Measurements from ENCODE around the gene GOLGA6L2.
"Not testable (repeated sequence)": the region's sequence is repeated elsewhere in the genome, so short reads cannot be mapped to it uniquely, and the experiment has no call there.

The GOLGA6L2 gene

GRCh38 chr15:23440596-23440995, 6.4 kb downstream of the GOLGA6L2 start:
- Mint-ChIP-seq H3K4me1 (ENCODE audit: low read depth) (no peaks in the 10 kb centered on the region), H3K27ac (no peak overlapping the region), H3K9me3 (no peaks in the 10 kb centered on the region), H3K4me3 (no peak overlapping the region), H3K27me3 (ENCODE audit: low read depth) (no peaks in the 10 kb centered on the region), H3K36me3 (ENCODE audit: low read depth) (no peaks in the 10 kb centered on the region)

GRCh38 chr15:23439513-23439912, 7.5 kb downstream of the GOLGA6L2 start:
- H3K4me3 Mint-ChIP-seq: no peak overlapping the region
- H3K27ac Mint-ChIP-seq: no peak overlapping the region
- no peaks in the 10 kb centered on the region for H3K36me3 Mint-ChIP-seq (ENCODE audit: low read depth)
- no peaks in the 10 kb centered on the region for H3K27me3 Mint-ChIP-seq (ENCODE audit: low read depth)
- no peaks in the 10 kb centered on the region for H3K4me1 Mint-ChIP-seq (ENCODE audit: low read depth)
- H3K9me3 Mint-ChIP-seq: no peaks in the 10 kb centered on the region

- no peaks in the 10 kb centered on the region for H3K27me3 Mint-ChIP-seq (ENCODE audit: low read depth)
- no peaks in the 10 kb centered on the region for H3K36me3 Mint-ChIP-seq (ENCODE audit: low read depth)
- no peak overlapping the region for H3K4me3 Mint-ChIP-seq
- no peak overlapping the region for H3K27ac Mint-ChIP-seq
- H3K9me3 Mint-ChIP-seq: no peaks in the 10 kb centered on the region
- H3K4me1 Mint-ChIP-seq (ENCODE audit: low read depth): no peaks in the 10 kb centered on the region
Observed at GRCh38 chr15:23438816-23439466, 8.1 kb downstream of the GOLGA6L2 start.

- no peak overlapping the region for H3K4me3 Mint-ChIP-seq
- H3K27me3 Mint-ChIP-seq (ENCODE audit: low read depth): no peaks in the 10 kb centered on the region
- H3K36me3 Mint-ChIP-seq (ENCODE audit: low read depth): no peaks in the 10 kb centered on the region
- H3K27ac Mint-ChIP-seq: no peak overlapping the region
- no peaks in the 10 kb centered on the region for H3K4me1 Mint-ChIP-seq (ENCODE audit: low read depth)
- no peaks in the 10 kb centered on the region for H3K9me3 Mint-ChIP-seq
Observed at GRCh38 chr15:23437673-23438072, 9.4 kb downstream of the GOLGA6L2 start.

- Mint-ChIP-seq H3K4me3 (no peak overlapping the region), H3K27me3 (ENCODE audit: low read depth) (no peaks in the 10 kb centered on the region), H3K4me1 (ENCODE audit: low read depth) (no peaks in the 10 kb centered on the region), H3K36me3 (ENCODE audit: low read depth) (no peaks in the 10 kb centered on the region), H3K27ac (no peak overlapping the region), H3K9me3 (no peaks in the 10 kb centered on the region)
Observed at GRCh38 chr15:23437146-23437545, 9.9 kb downstream of the GOLGA6L2 start.

GRCh38 chr15:23436421-23436820, 10.6 kb downstream of the GOLGA6L2 start:
- no peak overlapping the region for H3K4me3 Mint-ChIP-seq
- no peaks in the 10 kb centered on the region for H3K9me3 Mint-ChIP-seq
- no peaks in the 10 kb centered on the region for H3K36me3 Mint-ChIP-seq (ENCODE audit: low read depth)
- H3K27me3 Mint-ChIP-seq (ENCODE audit: low read depth): no peaks in the 10 kb centered on the region
- no peaks in the 10 kb centered on the region for H3K4me1 Mint-ChIP-seq (ENCODE audit: low read depth)
- no peak overlapping the region for H3K27ac Mint-ChIP-seq

- not testable (repeated sequence) for H3K36me3 Mint-ChIP-seq (ENCODE audit: low read depth); H3K27ac Mint-ChIP-seq; H3K4me1 Mint-ChIP-seq (ENCODE audit: low read depth); H3K4me3 Mint-ChIP-seq; H3K9me3 Mint-ChIP-seq; H3K27me3 Mint-ChIP-seq (ENCODE audit: low read depth)
Observed at GRCh38 chr15:23434699-23435098, 12.3 kb downstream of the GOLGA6L2 start.

- H3K27me3 Mint-ChIP-seq (ENCODE audit: low read depth); H3K4me3 Mint-ChIP-seq; H3K9me3 Mint-ChIP-seq; H3K27ac Mint-ChIP-seq; H3K4me1 Mint-ChIP-seq (ENCODE audit: low read depth); H3K36me3 Mint-ChIP-seq (ENCODE audit: low read depth): not testable (repeated sequence)
Observed at GRCh38 chr15:23425327-23425726, 21.7 kb downstream of the GOLGA6L2 start.

GRCh38 chr15:23424111-23424904, 22.7 kb downstream of the GOLGA6L2 start:
- Mint-ChIP-seq H3K4me1 (ENCODE audit: low read depth) (no peaks in the 10 kb centered on the region), H3K4me3 (no peak overlapping the region), H3K27ac (no peak overlapping the region)

GRCh38 chr15:23422946-23423708, 23.9 kb downstream of the GOLGA6L2 start:
- Mint-ChIP-seq H3K27me3 (ENCODE audit: low read depth) (no peaks in the 10 kb centered on the region), H3K36me3 (ENCODE audit: low read depth) (no peaks in the 10 kb centered on the region), H3K4me3 (no peak overlapping the region), H3K9me3 (no peaks in the 10 kb centered on the region), H3K4me1 (ENCODE audit: low read depth) (no peaks in the 10 kb centered on the region), H3K27ac (no peak overlapping the region)

More at GRCh38 chr15:23424111-23424904, 22.7 kb downstream of the GOLGA6L2 start:
- Mint-ChIP-seq H3K9me3 (no peaks in the 10 kb centered on the region), H3K27me3 (ENCODE audit: low read depth) (no peaks in the 10 kb centered on the region), H3K36me3 (ENCODE audit: low read depth) (no peaks in the 10 kb centered on the region)

- H3K9me3 Mint-ChIP-seq: no peaks in the 10 kb centered on the region
- no peak overlapping the region for H3K27ac Mint-ChIP-seq
- H3K4me3 Mint-ChIP-seq: no peak overlapping the region
- no peaks in the 10 kb centered on the region for H3K36me3 Mint-ChIP-seq (ENCODE audit: low read depth)
- no peaks in the 10 kb centered on the region for H3K4me1 Mint-ChIP-seq (ENCODE audit: low read depth)
- no peaks in the 10 kb centered on the region for H3K27me3 Mint-ChIP-seq (ENCODE audit: low read depth)
Observed at GRCh38 chr15:23422099-23422945, 24.7 kb downstream of the GOLGA6L2 start.

- no peaks in the 10 kb centered on the region for H3K27me3 Mint-ChIP-seq (ENCODE audit: low read depth)
- H3K4me1 Mint-ChIP-seq (ENCODE audit: low read depth): no peaks in the 10 kb centered on the region
- H3K9me3 Mint-ChIP-seq: no peaks in the 10 kb centered on the region
- no peaks in the 10 kb centered on the region for H3K36me3 Mint-ChIP-seq (ENCODE audit: low read depth)
- no peak overlapping the region for H3K27ac Mint-ChIP-seq
- no peak overlapping the region for H3K4me3 Mint-ChIP-seq
Observed at GRCh38 chr15:23420806-23421575, 26.1 kb downstream of the GOLGA6L2 start.

- Mint-ChIP-seq H3K4me1 (ENCODE audit: low read depth) (no peaks in the 10 kb centered on the region), H3K36me3 (ENCODE audit: low read depth) (no peaks in the 10 kb centered on the region), H3K27ac (no peak overlapping the region), H3K27me3 (ENCODE audit: low read depth) (no peaks in the 10 kb centered on the region), H3K4me3 (no peak overlapping the region), H3K9me3 (no peaks in the 10 kb centered on the region)
Observed at GRCh38 chr15:23416349-23417276, 30.4 kb downstream of the GOLGA6L2 start.
